Ovary (tissue), 9 donors: ENCODE data around the gene TTC21A. TPM values are rescaled to one million over a fixed set of nuclear protein-coding genes. Genes with fewer than 3 reads are reported as not detected.

Experiments
- DNase-seq, 5 donors: peaks; one replicate each; pipeline ENCODE4 v3.0.0-alpha.2; 2019 to 2020
- H3K27ac ChIP-seq, 2 donors: fragments of 200-600 bp; one replicate each; pipeline versions ENCODE4 v1.5.1 to v1.8.0; 2019 to 2022
- H3K27me3 ChIP-seq: fragments of 200-600 bp; one replicate; pipeline ENCODE4 v1.8.0; 2022
- H3K36me3 ChIP-seq: fragments of 200-600 bp; sonication (generic); one replicate; pipeline ENCODE4 v1.5.1; 2019
- H3K4me1 ChIP-seq: one replicate; pipeline ENCODE4 v1.8.1; 2013; ENCODE audit warnings: mild to moderate bottlenecking, moderate library complexity; ENCODE audit not compliant: insufficient read depth
- H3K4me3 ChIP-seq: fragments of 200-600 bp; sonication (generic); one replicate; pipeline ENCODE4 v1.5.1; 2017
- H3K9me3 ChIP-seq, 2 donors: fragments of 200-600 bp in 1 of 2; sonication (generic) in 1 of 2; one replicate each; pipeline versions ENCODE4 v1.5.1 to v1.8.1; 2013 to 2019; ENCODE audit warnings: mild to moderate bottlenecking in 1 of 2, moderate library complexity in 1 of 2
- EP300 ChIP-seq: sonication (generic); formaldehyde crosslinking; IDR thresholded peaks from one replicate; pipeline ENCODE4 v1.6.1; 2017; ENCODE audit warnings: antibody characterized with exemption
- POLR2A ChIP-seq: fragments of 450-650 bp; IDR thresholded peaks from one replicate; pipeline ENCODE4 v1.6.1; 2017; ENCODE audit warnings: antibody characterized with exemption, mild to moderate bottlenecking, moderate library complexity
- WGBS, 3 donors: extraction: QIAGEN DNeasy Blood & Tissue Kit in 1 of 3; methylation state at CpG; one replicate each; pipeline versions ENCODE4 v1.1.5 to v1.1.7; 2013 to 2017; 5-methylcytosine and 5-hydroxymethylcytosine counted together
- intact Hi-C, 4 donors: fragments of 100-400 bp; cut with DNase I; formaldehyde crosslinking; loops; one replicate each; pipeline versions ENCODE4 v1.11.0 to v1.15.1; 2022 to 2023
- polyA plus RNA-seq, 2 donors: library from polyadenylated mRNA; stranded (reverse); fragments of 200-250 nt in 1 of 2; fragments of 350-450 nt in 1 of 2; fragmentation: Illumina TruSeq in 1 of 2; extraction: RNeasy Lipid Tissue Mini Kit (QIAGEN cat#74804) in 1 of 2; gene quantifications; one replicate each; pipeline ENCODE4 v1.2.3, GENCODE V29; 2013 to 2014
- total RNA-seq, 7 donors: library from RNA; depleted of rRNA in 2 of 7; stranded (reverse); fragments of >200 nt in 2 of 7; fragmentation: NEBNext Ultra II Directional in 3 of 7; extraction: Animal tissue kit (Norgen Biotek cat#: 25700) in 3 of 7; gene quantifications; one replicate each; pipeline versions ENCODE4 v1.1.0 to v1.2.4, GENCODE V29; 2016 to 2023
- TF ChIP-seq, protein P1 (sequence below), 3 donors: fragments of 450-650 bp in 2 of 3; fragments of 200-600 bp in 1 of 3; IDR thresholded peaks; one replicate each; pipeline versions ENCODE4 v1.5.1 to v1.8.0; 2016 to 2022; ENCODE audit warnings: antibody characterized with exemption in 3 of 3, mild to moderate bottlenecking in 1 of 3
- donor health status: DM: no; HTN: no; CAD: no; lungs with moderate emphysema.
- donor health status: DM: no; HTN: no; CAD: no.
- donor health status: Bipolar disorder and iron deficiency.
- donor health status: DM: yes; HTN: yes; CAD: no.
- donor health status: DM: no; HTN: no; CAD: no.
- donor health status: DM: yes; HTN: yes; CAD: no.

The TTC21A gene
- total and polyA plus RNA-seq, 9 donors = 4.2 to 21.4 (median 6.6) TPM

- DNase-seq = no peak
- H3K4me3 ChIP-seq = no peak overlapping the region
- intact Hi-C loops = no loop called here
- H3K36me3 ChIP-seq = no peaks in the 10 kb centered on the region
- H3K27me3 ChIP-seq = no peaks in the 10 kb centered on the region
- TF ChIP-seq EP300 = no peak
- TF ChIP-seq, protein P1, sequence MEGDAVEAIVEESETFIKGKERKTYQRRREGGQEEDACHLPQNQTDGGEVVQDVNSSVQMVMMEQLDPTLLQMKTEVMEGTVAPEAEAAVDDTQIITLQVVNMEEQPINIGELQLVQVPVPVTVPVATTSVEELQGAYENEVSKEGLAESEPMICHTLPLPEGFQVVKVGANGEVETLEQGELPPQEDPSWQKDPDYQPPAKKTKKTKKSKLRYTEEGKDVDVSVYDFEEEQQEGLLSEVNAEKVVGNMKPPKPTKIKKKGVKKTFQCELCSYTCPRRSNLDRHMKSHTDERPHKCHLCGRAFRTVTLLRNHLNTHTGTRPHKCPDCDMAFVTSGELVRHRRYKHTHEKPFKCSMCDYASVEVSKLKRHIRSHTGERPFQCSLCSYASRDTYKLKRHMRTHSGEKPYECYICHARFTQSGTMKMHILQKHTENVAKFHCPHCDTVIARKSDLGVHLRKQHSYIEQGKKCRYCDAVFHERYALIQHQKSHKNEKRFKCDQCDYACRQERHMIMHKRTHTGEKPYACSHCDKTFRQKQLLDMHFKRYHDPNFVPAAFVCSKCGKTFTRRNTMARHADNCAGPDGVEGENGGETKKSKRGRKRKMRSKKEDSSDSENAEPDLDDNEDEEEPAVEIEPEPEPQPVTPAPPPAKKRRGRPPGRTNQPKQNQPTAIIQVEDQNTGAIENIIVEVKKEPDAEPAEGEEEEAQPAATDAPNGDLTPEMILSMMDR (IDR thresholded peaks at IDR 0.05) = no peak
- TF ChIP-seq POLR2A = no peak
- no peak overlapping the region for H3K27ac ChIP-seq
- peaks cover 1% of the 10 kb centered on the region for H3K4me1 ChIP-seq
- H3K9me3 ChIP-seq = no peaks in the 10 kb centered on the region
- 74 to 91% (median 85%) methylated on average over 3 of the region's 3 CpGs for WGBS, 3 donors
These were observed 5.8 kb downstream of the TTC21A start for GRCh38 chr3:39113291-39113690.

GRCh38 chr3:39114456-39114855 is 7.0 kb downstream of the TTC21A start:
- Histone ChIP-seq H3K27me3 (no peaks in the 10 kb centered on the region), H3K4me1 (no peaks in the 10 kb centered on the region), H3K9me3 (no peaks in the 10 kb centered on the region), H3K4me3 (no peak overlapping the region), H3K27ac (no peak overlapping the region), H3K36me3 (no peaks in the 10 kb centered on the region)
- TF ChIP-seq, protein P1 (IDR thresholded peaks at IDR 0.05) = no peak
- TF ChIP-seq POLR2A = no peak
- no peak for TF ChIP-seq EP300
- DNase-seq = no peak
- intact Hi-C loops = no loop called here
- WGBS, 3 donors = 86 to 89% (median 87%) methylated on average over 5 of the region's 5 CpGs

DNA sequence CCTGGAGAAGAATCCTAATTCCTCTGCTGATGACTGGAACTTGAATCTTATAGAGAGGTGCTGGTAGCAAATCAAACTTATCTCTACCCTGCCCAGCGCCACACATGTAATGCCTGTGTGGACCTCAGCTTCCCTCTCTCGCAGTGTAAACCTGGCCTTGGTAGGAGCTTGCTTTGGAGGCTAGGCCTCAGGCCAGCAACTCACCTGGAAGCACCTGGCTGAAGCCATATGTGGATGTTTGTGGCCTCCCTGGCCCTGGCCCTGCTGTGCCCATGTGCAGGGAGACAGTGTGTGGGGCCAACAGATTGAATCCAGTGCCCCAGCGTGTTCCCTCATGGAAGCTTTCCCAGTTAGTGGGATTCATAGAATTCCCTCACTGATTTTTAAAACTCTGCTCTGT is 8.4 kb downstream of the TTC21A start:
- intact Hi-C loops = no loop called here
- H3K36me3 ChIP-seq = no peaks in the 10 kb centered on the region

DNA sequence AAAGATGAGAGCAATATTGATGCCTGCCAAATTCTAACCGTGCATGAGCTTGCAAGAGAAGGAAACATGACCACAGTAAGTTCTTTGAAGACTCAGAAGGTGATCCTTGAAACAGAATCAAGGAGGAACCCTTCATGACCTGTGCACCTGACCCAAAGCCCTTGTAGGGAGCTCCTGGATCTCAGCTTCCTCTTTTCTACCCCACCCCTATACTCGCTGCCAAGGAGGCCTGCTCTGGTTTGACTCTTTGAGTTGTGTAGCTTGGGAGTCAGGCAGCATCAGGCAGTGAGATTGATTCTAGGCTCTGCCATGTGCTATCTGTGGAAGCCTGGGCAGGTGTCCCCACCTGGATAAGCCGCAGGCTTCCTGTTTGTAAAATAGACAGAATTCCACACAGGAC is 10.6 kb downstream of the TTC21A start:
- H3K27ac ChIP-seq = no peak overlapping the region
- 77 to 80% (median 77%) methylated on average over 3 of the region's 3 CpGs for WGBS, 3 donors
- H3K36me3 ChIP-seq = no peaks in the 10 kb centered on the region
- TF ChIP-seq, protein P1 (IDR thresholded peaks at IDR 0.05) = no peak
- no peak for TF ChIP-seq POLR2A
- TF ChIP-seq EP300 = no peak
- no peak for DNase-seq
- no peaks in the 10 kb centered on the region for H3K27me3 ChIP-seq
- intact Hi-C loops = no loop called here
- no peak overlapping the region for H3K4me3 ChIP-seq
- no peaks in the 10 kb centered on the region for H3K4me1 ChIP-seq
- no peaks in the 10 kb centered on the region for H3K9me3 ChIP-seq

More for the DNA sequence above, 8.4 kb downstream of the TTC21A start:
- Histone ChIP-seq H3K27ac (no peak overlapping the region), H3K27me3 (no peaks in the 10 kb centered on the region), H3K4me3 (no peak overlapping the region), H3K4me1 (no peaks in the 10 kb centered on the region), H3K9me3 (no peaks in the 10 kb centered on the region)
- TF ChIP-seq POLR2A = no peak
- no peak for TF ChIP-seq EP300
- TF ChIP-seq, protein P1 (IDR thresholded peaks at IDR 0.05) = no peak
- WGBS, 3 donors = 94 to 98% (median 97%) methylated on average over 3 of the region's 3 CpGs
- DNase-seq = no peak
